ENCODE measurements around the gene MED15.
"Not testable (repeated sequence)": the region's sequence is repeated elsewhere in the genome, so short reads cannot be mapped to it uniquely, and the experiment has no call there.

The MED15 gene

DNA sequence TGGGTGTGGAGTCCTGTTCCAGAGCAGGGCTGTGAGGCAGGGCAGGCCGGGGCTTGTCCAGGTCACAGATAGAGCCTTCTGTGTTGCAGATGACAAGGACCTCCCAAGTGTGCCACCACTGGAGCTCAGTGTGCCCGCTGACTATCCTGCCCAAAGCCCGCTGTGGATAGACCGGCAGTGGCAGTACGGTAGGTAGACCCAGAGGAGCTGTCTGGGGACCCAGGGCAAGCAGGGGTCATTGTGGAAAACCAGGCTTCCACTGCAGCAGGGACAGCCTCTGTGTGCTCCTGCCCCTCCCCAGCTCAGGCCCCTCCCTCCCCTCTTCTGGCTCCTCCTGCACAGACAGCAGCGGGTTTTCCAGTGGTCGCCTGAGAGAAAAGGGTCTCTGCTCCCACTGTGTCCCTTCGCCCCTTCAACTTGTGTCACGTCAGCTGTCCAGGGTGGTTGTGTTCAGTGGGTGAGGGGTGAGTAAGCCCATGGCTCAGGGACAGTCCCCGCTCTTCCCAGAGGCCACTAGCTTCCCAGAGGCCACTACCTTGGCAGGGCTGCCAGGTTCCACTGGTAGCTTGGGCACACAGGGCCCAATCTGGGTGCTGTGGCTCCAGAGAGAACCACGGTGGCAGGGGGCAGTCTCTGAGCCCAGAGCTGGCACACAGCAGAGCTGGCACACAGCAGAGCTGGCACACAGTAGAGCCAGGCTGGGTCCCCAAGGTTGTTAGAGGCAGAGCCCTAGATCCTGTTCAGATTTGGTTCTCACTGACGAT lies 78.4 kb downstream of the MED15 start:
- no peak for DNase-seq

DNA sequence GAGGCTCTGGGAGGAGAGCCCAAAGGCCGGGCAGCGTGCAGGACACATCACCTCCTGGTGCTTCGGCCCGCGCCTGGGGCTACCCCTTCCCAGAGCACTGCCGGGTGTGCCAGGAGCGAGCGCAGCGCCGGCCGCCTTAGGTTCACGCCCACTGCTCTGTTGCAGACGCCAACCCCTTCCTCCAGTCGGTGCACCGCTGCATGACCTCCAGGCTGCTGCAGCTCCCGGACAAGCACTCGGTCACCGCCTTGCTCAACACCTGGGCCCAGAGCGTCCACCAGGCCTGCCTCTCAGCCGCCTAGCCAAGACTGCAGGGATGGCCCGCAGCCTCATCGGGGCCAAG lies 79.0 kb downstream of the MED15 start:
- DNase-seq = no peak

- no peak for DNase-seq
Observed at GRCh38 chr22:20587206-20587958, 80.0 kb downstream of the MED15 start.

DNA sequence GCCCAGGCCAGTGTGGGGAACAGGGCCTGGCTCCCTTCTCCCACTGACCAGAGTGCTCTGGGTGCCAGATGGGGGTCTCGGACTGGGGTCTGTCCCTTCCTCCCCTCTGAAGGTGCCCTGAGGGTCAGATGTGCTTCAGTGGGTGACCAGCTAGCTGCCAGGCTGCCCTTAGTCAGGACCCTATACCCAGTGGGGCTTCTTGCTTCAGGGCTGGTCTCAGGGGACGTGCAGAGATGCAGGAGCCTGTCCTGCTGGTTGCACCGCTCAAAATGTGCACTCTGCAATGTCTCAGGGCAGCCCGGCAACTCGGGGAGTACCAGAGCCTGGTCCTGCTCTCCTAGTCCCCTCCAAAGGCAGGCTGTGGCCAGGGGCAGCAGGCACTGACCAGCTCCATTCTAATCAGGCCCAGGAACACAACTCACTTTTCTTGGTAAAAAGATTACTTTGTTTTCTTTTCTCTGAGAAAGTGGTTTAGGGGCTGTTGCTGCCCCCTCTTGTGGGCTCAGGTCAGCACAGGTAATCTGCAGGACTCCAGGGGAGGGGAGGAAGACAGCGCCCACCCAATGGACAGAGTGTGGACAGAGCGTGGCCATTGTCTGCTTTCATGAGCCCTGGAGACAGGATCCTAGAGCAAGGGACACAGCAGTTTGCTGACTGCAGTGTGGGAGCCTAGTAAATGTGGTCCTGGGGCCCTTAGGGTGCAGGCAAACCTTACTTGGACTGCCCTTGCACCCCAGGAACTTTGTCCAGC lies 80.9 kb downstream of the MED15 start:
- no peak for DNase-seq

GRCh38 chr22:20588843-20589581 lies 81.6 kb downstream of the MED15 start:
- DNase-seq = no peak

DNA sequence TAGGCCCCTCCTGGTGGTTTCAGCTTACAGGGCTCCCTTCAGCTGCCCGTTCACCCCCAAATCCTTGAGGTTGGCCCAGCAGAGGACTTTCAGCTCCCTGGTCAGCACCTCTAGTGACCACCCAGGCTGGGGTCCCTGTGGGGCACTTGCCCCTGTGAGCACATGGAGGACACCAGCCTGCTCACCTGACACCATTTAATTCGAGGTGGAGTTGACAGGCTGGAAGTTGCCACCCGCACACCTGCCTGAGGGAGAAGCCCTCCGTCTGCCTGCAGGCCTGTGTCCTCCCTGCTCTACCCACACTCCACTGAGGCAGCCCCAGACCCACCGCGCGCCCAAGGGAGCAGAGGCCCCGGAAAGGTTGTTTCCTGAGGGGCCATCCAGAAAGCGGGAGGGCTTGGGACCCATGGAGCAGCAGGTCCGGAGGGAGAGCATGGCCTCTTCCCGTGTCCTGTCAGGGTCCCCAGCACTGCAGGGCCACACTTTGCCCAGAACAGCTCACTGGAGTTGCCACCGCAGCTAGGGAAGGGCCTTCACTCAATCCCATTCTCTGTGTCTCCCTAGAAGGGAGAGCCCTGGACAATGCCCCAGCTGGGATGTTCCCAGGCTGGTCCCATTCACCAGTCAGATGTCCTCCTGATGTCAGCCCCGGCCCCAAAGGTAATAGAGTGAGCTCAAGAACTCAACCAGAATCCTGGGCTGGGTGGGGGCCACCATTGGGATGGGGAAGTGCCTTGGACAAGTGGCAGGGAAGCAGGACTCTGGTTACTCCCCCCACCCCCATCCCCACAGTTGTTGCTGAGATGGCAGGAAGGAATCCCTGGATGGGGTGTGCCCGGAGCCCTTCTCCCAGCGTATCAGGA lies 82.4 kb downstream of the MED15 start:
- no peak for DNase-seq

DNA sequence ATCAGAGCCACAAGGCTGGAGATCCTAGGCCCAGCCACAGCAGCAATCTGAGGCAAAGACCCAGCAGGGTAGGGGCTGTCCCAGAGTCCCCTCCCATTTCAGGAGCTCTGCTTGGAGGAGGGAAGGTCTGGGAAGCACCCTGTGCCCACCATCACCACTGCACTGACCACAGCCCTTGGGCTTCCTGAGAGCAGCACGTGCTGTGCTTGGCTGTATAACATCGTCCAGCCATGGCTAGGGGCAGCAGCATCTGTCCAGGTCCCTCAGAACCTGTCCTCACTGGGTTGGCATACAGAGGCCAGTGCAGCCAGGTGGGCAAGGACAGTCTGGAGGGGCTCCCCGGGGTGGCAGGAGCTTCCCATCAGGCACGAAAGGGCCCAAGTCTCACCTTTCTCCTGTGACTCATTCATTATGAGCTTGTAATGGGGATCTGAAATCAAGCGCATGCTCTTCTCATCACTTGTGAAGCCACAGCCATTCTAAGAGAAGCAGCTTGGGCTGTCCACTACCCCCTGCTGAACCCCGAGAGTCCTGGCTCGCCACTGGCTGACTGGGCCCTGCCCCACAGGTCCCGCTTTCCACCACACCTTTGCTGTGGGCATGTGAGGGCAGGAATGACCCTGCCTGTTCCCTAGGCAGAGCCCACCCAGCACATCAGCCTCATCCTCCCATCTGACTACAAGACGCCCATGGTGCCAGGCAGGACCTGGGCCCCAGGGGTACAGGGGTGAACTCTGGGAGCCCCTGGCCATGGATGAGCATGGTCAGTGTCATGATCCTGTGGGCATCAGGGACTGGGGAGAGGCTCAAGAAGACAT lies 83.3 kb downstream of the MED15 start:
- DNase-seq = no peak

DNA sequence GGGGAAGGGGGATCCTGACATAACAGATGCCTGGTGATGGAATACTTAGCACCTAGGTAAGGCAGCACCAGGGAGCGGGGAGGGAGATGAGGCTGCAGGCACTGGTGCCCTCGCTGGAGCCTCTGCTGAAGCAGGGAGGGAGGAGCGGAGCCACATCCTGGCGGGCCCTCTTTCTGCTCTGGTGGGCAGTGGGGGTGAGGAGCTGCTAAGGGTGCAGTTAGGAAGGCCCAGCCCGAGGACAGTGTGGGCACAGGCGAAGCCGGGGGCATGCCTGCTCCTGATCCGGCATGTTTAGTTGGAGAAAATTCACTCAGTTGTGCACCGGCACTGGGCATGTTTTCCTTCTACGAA lies 83.9 kb downstream of the MED15 start:
- no peak for DNase-seq

GRCh38 chr22:20591660-20592310 lies 84.4 kb downstream of the MED15 start:
- DNase-seq = no peak

GRCh38 chr22:20594038-20594437 lies 86.6 kb downstream of the MED15 start:
- DNase-seq = not testable (repeated sequence)

DNA sequence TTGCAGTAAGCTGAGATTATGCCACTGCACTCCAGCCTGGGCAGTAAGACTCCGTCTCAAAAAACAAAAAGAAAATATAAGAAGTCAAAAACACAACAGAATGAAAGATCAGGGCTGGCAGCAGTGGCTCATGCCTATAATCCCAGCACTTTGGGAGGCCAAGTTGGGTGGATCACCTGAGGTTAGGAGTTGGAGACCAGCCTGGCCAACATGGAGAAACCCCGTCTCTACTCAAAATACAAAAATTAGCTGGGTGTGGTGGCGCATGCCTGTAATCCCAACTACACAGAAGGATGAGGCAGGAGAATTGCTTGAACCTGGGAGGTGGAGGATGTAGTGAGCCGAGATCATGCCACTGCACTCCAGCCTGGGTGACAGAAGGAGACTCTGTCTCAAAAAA lies 87.1 kb downstream of the MED15 start:
- not testable (repeated sequence) for DNase-seq

GRCh38 chr22:20595461-20595860 lies 88.1 kb downstream of the MED15 start:
- no peak for DNase-seq

GRCh38 chr22:20599117-20599516 lies 91.7 kb downstream of the MED15 start:
- DNase-seq = no peak

DNA sequence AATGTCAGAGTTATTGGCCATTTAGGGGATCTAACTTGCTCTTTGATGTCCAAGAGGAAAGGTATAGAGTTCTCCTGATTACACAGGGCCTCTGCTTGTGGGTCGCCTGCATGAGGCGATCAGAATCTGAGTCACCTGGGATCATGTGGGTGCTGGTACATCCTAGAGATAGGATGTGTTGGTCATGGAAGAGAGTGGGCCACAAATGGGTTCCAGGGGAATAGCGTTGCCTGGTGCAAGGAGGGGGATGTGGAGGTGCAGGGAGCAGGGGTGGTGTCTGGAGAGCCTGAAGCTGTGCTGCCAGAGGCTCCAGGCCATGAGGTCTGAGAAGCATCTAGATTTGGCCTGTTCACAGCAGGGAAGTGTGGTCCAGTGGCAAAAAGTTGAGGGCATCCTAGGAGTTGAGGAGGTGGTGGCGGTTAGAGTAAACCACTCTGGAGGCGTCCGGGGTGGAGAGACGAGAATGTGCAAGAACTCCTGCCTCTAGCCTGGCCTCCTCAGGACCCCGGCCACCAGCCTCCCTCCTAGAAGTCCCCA lies 92.8 kb downstream of the MED15 start:
- DNase-seq = no peak

GRCh38 chr22:20601308-20601707 lies 93.9 kb downstream of the MED15 start:
- no peak for DNase-seq

DNA sequence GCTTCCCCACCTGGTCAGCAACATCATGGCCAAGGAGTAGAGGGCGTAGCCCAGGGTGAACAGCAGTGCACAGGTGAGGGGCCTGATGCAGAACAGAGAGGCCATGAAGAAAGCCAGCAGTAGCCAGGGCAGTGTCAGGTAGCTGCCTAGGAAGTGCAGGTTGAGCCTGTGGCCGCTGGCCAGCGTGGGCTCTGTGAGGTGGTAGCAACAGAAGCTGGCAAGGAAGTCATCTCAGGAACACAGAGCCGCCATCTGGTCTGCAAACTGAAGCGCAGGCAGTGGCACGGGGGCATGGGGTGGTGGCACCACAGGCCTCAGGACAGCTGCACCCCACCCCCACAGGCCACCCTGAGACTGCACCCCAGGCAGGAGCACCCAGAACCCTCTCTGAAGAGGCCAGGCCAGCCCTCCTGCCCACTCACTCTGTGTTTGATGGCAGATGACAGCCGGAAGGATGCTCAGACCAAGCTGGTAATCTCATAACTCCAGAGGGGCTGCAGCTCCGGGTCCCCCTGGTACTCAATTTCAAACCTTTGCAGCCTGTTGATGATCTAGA lies 95.3 kb downstream of the MED15 start:
- no peak for DNase-seq

GRCh38 chr22:20604092-20604747 lies 96.8 kb downstream of the MED15 start:
- no peak for DNase-seq

GRCh38 chr22:20604776-20605221 lies 97.4 kb downstream of the MED15 start:
- no peak for DNase-seq

- no peak for DNase-seq
Observed at GRCh38 chr22:20605328-20605727, 97.9 kb downstream of the MED15 start.
